Measurements from ENCODE around the gene GTF3C5. TPM values are rescaled to one million over a fixed set of nuclear protein-coding genes. Genes with fewer than 3 reads are reported as not detected.

The GTF3C5 gene, protein sequence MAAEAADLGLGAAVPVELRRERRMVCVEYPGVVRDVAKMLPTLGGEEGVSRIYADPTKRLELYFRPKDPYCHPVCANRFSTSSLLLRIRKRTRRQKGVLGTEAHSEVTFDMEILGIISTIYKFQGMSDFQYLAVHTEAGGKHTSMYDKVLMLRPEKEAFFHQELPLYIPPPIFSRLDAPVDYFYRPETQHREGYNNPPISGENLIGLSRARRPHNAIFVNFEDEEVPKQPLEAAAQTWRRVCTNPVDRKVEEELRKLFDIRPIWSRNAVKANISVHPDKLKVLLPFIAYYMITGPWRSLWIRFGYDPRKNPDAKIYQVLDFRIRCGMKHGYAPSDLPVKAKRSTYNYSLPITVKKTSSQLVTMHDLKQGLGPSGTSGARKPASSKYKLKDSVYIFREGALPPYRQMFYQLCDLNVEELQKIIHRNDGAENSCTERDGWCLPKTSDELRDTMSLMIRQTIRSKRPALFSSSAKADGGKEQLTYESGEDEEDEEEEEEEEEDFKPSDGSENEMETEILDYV
- total RNA-seq (2012; rRNA removed) (49.1 and 51.1 TPM in 2 replicates), polyA plus RNA-seq (2012; rRNA removed) (50.7 and 52.3 TPM in 2 replicates), Bru-seq, nascent RNA (percentile 70 among the genes with signal in this experiment), BruChase-seq, experiment 1, labeled RNA remaining after a 6-hour chase (percentile 70 among the genes with signal in this experiment), BruChase-seq, experiment 2, labeled RNA remaining after a 2-hour chase (percentile 67 among the genes with signal in this experiment)
- 31.2 and 35.4 TPM in 2 replicates for polyA plus RNA-seq (2012; cell fraction: cytosol; rRNA removed)
- polyA plus RNA-seq (2012; cell fraction: nucleus; rRNA removed; ENCODE audit: low replicate concordance): 128 and 155 TPM in 2 replicates
- long read RNA-seq, transcript GTF3C5-202 (11 exons, 2,406 nt): major isoform, 15 of 41 reads
- long read RNA-seq, partial matches to known transcripts: 19 of 41 reads
- long read RNA-seq, other reads (novel, unspliced or antisense): 3 of 41 reads

DNA sequence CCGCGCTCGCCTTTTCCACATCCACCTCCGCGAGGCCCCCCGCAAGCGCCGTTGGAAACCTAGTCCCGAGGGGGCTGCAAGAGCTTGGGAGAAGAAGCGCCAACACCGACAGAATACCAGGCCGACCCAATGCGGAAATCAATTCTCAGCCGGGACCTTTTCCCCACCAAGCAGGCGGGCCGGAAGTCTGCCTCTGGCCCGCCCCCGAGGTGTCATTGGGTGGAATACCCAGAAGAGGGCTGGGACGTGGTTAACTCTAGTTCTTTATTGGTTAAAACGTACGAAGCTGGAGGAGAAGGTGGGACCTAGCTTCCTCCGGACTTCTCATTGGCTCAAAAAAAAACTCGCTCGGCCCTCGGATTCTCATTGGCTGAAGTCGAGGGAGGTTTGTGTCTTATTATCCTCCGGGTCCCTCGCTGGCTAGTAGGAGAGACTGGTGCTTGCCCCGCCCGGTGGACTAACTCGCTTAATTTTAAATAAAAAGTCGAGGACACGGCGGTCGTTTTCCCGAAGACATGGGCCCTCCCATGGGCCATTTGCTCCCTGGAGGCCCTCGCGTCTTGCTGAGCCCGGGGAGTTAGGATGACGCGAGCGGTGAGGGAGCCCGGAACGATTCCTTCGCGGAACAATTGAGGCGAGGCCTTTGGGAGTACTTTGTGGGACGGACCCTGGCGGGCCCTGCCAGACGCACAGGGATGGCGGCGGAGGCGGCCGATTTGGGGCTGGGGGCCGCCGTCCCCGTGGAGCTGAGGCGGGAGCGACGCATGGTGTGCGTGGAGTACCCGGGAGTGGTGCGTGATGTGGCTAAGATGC lies at the start of gene GTF3C5:
Gene GTF3C5 (plus strand): TSS at position 681 of the 813 bp plus-strand sequence. CDS start 15 bp downstream, at position 696.
- H3K9me3 ChIP-seq (ENCODE audit: control insufficient read depth, insufficient read depth, low read length): no peaks in the 10 kb centered on the region
- H3K23ac ChIP-seq (ENCODE audit: low read depth, low read length): peak within 1 kb of the TSS; percentile 92
- peak within 1 kb of the TSS; percentile 94 for H3K4me3 ChIP-seq (ENCODE audit: insufficient read depth, low read depth, low read length)
- peak within 1 kb of the TSS; percentile 99 for H2AK9ac ChIP-seq (replicated peaks; ENCODE audit: low read depth, low read length, poor library complexity)
- H3K79me1 ChIP-seq (ENCODE audit: low read depth in 1 of 2, low read length in 2 of 2): peaks cover 35 to 60% of the 10 kb centered on the region in 2 experiments
- peaks cover 6% of the 10 kb centered on the region for H3K4me1 ChIP-seq (ENCODE audit: control insufficient read depth, insufficient read depth, low read length)
- peak within 1 kb of the TSS; percentile 99 for H2AFZ ChIP-seq (replicated peaks; ENCODE audit: low read length, poor library complexity)
- H2BK20ac ChIP-seq (ENCODE audit: low read depth, low read length): no peak within 1 kb of the TSS
- H3K4ac ChIP-seq (ENCODE audit: low read depth, low read length): peak within 1 kb of the TSS; percentile 95
- peak within 1 kb of the TSS; percentile 83 for H2AK5ac ChIP-seq (ENCODE audit: low read depth, low read length)
- H2BK15ac ChIP-seq (ENCODE audit: low read depth, low read length): no peak within 1 kb of the TSS; the same call in 2 of the 3 replicates
- H2BK5ac ChIP-seq (ENCODE audit: low read depth, low read length, poor library complexity, severe bottlenecking): peak within 1 kb of the TSS; percentile 86
- H3K56ac ChIP-seq (ENCODE audit: extremely low read depth, insufficient read depth, low read length): peak within 1 kb of the TSS; percentile 73
- BruUV-seq (replicated peaks): no TSS peak
- peak within 1 kb of the TSS; percentile 97 for H3K9ac ChIP-seq (ENCODE audit: low read depth, low read length)
- dilution Hi-C loops (cut with HindIII; ENCODE audit: low sequenced_read_pairs, unreplicated experiment) (no loop called here), intact Hi-C loops (cut with micrococcal nuclease) (no loop called here), in situ Hi-C loops (cut with MboI; ENCODE audit: low sequenced_read_pairs) (loop anchor here (25.0 kb wide), 1 partner anchor 457 kb away; the partner anchor contains the start of gene SLC2A6)
- peak within 1 kb of the TSS; percentile 94 for H4K5ac ChIP-seq (ENCODE audit: low read depth, low read length)
- H3K9me1 ChIP-seq (ENCODE audit: insufficient read depth, low read length): peaks cover 5% of the 10 kb centered on the region
- POLR2A ChIA-PET (ENCODE audit: unreplicated experiment): interaction anchor here (0.6 to 1.0 kb wide), 6 partner anchors 10 to 948 kb away, joined by 3 to 4 read pairs (median 4); no protein-coding TSS in a partner anchor
- H4K91ac ChIP-seq (ENCODE audit: insufficient read depth, low read depth, low read length): peak within 1 kb of the TSS; percentile 87
- no peak for TF ChIP-seq RFX5 (IDR thresholded peaks at IDR 0.05; ENCODE audit: low read depth, low read length)
- TF ChIP-seq BHLHE40 (IDR thresholded peaks at IDR 0.05; ENCODE audit: low read depth, low read length): no peak
- peak; percentile 61; the same call in 1 of the 2 replicates for TF ChIP-seq MXI1 (IDR thresholded peaks at IDR 0.05; ENCODE audit: borderline replicate concordance, low read depth, low read length)
- TF ChIP-seq CHD1 (IDR thresholded peaks at IDR 0.05; ENCODE audit: low read depth, low read length): 0 out of 2 replicates have a peak, but pooled peaks have one; percentile 30
- TF ChIP-seq FOS (IDR thresholded peaks at IDR 0.05; ENCODE audit: low read depth, low read length): peak; percentile 15; the same call in 1 of the 2 replicates
- TF ChIP-seq MAZ (IDR thresholded peaks at IDR 0.05; ENCODE audit: borderline replicate concordance, low read depth, low read length): peak; percentile 75; the same call in 1 of the 2 replicates
- TF ChIP-seq POLR2A (IDR thresholded peaks at IDR 0.05; ENCODE audit: low read depth, low read length): peak; percentile 60
- peak within 1 kb of the TSS; percentile 94 for H3K14ac ChIP-seq (replicated peaks; ENCODE audit: low read depth, low read length)
- WGBS, 2 experiments (ENCODE audit: extremely low coverage in 2 of 2, insufficient read length in 1 of 2): 0% methylated on average over 27 of the region's 63 CpGs; no CpG with 5 or more reads in 1 of the 2 experiments
- peak within 1 kb of the TSS; percentile 89 for H3K27ac ChIP-seq (ENCODE audit: insufficient read depth, low read length)
- ATAC-seq (ENCODE audit: low read depth): peak; percentile 98
- CTCF ChIA-PET: interaction anchor here (0.5 to 1.7 kb wide), 4 partner anchors 9 to 131 kb away, joined by 3 to 10 read pairs (median 6); no protein-coding TSS in a partner anchor
- peaks cover 7% of the 10 kb centered on the region; the same call in 1 of the 2 replicates for H3K36me3 ChIP-seq (ENCODE audit: control insufficient read depth, insufficient read depth, low read length)
- H3K27me3 ChIP-seq (ENCODE audit: control insufficient read depth, insufficient read depth, low read length): no peaks in the 10 kb centered on the region
- H4K8ac ChIP-seq (ENCODE audit: low read depth in 2 of 2, low read length in 2 of 2): peak within 1 kb of the TSS; percentile 97 to 99
- peak within 1 kb of the TSS; percentile 83 for H2BK120ac ChIP-seq (ENCODE audit: low read depth, low read length)
- DNase-seq: peak; percentile 99
- peak within 1 kb of the TSS; percentile 92 for H3K4me2 ChIP-seq (ENCODE audit: low read depth, low read length)
- peak within 1 kb of the TSS; percentile 29; the same call in 1 of the 2 replicates for H3K18ac ChIP-seq (ENCODE audit: low read depth, low read length)
- H4K20me1 ChIP-seq (ENCODE audit: insufficient read depth, low read length): peaks cover 18% of the 10 kb centered on the region
